GM19193 (cell line): Measurements from ENCODE around the gene LAMA1.

Experiments used
- POLR2A ChIP-seq: IDR thresholded peaks from 4 replicates; pipeline ENCODE4 v1.6.1; 2011; ENCODE audit not compliant: insufficient read depth, insufficient read length; ENCODE audit errors: extremely low read depth

The LAMA1 gene, protein sequence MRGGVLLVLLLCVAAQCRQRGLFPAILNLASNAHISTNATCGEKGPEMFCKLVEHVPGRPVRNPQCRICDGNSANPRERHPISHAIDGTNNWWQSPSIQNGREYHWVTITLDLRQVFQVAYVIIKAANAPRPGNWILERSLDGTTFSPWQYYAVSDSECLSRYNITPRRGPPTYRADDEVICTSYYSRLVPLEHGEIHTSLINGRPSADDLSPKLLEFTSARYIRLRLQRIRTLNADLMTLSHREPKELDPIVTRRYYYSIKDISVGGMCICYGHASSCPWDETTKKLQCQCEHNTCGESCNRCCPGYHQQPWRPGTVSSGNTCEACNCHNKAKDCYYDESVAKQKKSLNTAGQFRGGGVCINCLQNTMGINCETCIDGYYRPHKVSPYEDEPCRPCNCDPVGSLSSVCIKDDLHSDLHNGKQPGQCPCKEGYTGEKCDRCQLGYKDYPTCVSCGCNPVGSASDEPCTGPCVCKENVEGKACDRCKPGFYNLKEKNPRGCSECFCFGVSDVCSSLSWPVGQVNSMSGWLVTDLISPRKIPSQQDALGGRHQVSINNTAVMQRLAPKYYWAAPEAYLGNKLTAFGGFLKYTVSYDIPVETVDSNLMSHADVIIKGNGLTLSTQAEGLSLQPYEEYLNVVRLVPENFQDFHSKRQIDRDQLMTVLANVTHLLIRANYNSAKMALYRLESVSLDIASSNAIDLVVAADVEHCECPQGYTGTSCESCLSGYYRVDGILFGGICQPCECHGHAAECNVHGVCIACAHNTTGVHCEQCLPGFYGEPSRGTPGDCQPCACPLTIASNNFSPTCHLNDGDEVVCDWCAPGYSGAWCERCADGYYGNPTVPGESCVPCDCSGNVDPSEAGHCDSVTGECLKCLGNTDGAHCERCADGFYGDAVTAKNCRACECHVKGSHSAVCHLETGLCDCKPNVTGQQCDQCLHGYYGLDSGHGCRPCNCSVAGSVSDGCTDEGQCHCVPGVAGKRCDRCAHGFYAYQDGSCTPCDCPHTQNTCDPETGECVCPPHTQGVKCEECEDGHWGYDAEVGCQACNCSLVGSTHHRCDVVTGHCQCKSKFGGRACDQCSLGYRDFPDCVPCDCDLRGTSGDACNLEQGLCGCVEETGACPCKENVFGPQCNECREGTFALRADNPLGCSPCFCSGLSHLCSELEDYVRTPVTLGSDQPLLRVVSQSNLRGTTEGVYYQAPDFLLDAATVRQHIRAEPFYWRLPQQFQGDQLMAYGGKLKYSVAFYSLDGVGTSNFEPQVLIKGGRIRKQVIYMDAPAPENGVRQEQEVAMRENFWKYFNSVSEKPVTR (N-terminal part only)

DNA sequence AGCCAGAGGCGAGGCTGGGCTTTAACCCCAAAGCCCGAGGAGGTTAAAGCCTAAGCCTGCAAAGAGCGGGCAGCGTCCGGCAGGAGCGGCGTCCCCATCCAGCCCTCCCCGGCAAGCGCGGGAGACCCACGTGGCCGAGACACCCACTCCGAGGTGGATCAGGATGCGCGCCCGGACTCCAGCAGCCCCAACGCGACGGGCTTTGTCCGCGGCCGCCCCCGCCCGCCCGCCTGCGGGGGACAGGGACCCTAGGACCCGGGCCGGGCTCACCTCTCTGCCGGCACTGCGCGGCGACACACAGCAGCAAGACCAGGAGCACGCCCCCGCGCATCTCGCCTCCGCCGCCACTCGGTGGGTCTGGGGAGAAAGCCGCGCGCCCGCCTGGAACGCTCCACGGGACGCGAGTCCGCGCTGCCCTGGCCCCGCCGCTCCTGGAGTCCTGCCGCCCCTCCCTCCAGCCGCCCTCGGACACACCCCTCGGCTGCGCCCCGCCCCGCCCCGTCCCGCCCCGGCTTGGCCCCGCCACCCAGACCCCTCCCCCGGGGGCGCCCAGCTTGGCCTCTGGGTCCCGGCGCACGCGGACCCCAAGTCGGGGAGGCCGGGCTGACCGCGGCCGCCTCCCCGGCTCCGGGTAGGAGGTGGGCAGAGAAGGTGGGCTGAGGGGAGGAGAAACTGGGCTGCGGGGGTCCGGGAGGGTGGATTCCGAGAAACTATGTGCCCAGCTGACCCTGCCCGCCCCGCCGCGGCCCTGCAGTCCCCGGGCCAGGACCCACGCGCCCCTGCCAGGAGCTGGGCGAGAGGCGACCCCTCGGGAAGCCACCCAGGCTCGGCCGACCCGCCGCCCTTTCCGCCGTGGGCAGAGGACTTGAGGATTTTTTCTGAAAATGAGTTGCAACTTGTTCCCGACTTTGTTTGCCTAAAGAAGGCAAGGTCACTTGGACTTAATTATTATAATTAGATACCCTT lies at the start of gene LAMA1:
Gene LAMA1, minus strand, starts transcription at position 408 of the 966 bp plus-strand sequence. Its CDS starts 77 bp downstream, at position 331.
- TF ChIP-seq POLR2A: no peak

DNA sequence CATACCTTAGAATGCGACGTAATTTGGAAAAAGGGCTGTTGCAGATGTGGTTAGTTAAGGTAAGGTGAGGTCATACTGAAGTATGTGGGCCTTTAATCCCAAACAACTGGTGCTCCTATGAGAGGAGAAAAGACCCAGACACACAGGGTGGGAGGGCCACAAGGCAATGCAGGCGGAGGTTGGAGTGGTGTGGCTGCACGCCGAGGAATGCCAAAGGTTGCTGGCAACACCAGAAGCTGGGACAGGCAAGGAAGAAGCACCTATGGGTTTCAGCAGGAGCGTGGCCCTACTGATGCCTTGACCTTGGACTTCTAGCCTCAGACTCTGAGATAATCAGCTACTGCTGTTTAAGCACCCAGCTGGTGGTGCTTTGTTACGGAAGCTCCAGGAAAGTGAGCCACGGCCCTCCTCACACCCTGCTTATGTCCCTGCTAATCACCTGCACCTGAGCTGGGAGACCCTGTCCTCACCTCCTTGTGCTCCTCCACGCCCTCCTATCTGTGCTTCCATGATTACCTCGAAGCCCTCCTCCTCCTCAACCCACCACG lies 48.3 kb upstream of the LAMA1 start:
- no peak for TF ChIP-seq POLR2A

DNA sequence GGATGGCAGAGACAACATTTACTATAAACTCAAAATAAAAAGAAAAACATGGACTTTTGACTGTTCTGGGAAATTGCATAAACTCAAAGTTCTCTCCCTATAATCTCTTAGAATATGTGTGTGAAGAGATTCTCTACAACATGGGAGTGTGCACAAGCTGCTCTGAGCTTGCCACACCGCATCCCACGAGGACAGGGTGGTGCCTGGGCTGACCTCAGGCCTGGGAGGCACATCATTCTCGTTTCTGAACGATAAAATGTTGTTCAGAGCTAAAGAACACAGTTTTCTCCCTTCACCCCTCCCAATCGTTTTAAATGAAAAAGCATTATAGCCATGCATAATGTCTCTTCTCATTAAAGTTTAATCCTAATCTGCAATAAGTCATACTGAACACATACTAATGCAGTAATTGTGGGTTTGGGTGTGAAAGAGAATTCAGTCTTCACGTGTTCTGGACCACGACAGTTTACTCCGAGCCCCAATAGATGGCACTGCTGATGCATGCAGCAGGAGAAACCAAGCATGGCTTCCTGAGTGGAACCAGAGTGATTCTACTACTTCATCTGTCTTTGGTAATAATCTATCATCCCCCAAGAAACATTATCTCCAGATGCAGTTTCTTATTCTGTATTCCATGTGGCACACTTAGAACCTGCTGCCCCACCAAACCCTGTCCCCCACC lies 46.9 kb upstream of the LAMA1 start:
- TF ChIP-seq POLR2A: no peak

DNA sequence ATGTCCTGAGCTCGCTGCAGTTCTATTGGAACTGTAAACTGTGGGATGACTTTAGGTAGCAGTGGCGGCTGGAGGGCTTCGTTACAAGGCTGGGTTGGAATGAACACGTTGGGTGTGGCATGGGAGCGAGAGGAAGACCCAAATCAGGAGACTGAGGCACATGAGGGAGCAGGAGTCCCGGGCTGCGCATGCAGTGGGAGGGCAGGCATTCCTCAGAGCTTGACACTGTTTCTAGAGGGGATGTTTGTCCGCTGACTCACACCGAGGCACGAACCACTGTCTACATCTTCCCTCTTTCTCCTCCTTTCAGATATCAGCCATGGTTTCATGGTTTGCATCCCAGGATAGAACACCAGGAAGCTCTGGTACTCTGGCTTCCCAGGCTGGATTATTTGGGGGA lies 40.6 kb upstream of the LAMA1 start:
- no peak for TF ChIP-seq POLR2A

DNA sequence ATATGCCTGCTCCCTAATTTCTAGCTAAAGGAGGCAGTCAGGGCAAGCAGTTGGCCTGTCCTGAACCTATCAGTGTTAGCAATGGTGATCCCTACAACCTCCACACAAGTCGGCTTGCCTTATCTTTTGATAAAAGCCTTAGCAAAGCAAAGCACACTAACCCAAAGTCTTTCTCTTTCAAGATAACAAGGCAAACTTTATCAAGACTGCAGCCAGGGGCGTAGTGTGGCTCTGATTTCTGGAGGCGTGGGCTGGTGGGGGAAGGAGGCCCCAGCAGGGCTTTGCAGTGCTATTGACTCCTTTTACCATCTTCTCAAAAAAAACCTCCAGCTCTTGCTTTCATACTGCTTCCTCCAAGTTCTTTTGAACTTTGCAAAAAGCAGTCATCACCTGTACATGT lies 40.2 kb upstream of the LAMA1 start:
- no peak for TF ChIP-seq POLR2A

DNA sequence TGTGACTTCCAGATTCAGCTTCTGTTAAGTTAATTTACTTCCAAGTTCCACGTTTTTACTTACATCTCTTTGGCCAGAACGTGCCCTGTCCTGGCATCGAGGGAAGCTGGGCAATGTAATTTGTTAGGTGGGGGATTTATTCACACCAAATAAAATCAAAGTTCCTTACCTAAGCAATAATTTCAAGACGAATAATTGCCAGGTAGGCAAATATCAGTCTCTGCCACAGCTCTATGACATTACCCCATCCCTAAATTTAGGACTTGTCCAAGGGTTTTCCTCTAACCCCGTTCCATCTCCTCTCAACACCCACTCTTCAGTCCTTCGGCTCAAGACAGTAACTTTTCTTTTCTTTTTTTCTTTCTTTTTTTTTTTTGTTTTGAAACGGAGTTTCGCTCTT lies 38.3 kb upstream of the LAMA1 start:
- TF ChIP-seq POLR2A: no peak

DNA sequence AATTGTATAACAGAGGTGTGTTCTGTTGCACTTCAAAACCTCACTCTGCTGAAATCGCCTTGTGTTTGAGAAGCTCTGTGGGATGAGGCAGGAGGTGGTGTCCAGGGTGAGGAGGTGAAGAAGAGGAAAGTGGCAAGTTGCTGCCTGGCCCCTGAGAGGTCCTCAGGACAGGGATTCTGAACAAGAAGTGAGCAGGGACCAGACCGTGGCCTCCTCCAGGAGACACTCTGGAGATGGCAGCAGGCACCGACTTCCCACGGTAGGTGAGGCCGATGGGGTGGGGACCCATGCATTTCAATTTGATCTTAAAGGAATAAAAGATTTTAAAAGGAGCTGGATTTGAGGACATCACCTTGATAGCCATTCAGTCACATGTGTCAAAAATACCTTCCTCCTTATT lies 37.5 kb upstream of the LAMA1 start:
- TF ChIP-seq POLR2A: no peak

DNA sequence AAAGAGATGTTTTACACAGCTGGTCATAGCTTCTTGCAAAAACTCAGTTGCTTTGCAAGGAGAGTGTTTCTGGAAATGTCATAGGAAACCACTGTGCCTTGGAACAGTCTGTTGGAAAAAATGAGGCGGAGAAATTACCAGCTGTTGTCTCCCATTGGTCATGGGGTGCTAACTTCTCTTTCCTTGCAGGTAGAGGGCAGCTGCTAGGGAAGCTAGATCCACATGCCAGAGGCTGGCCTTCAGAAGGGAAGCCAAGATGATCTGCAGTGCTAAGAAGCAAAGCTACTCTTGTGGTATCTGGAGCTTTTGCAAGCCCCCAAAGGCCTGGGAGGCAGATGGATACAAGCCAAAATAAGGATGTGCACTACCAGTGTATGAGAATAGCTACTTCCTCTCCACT lies 34.8 kb upstream of the LAMA1 start:
- TF ChIP-seq POLR2A: no peak

DNA sequence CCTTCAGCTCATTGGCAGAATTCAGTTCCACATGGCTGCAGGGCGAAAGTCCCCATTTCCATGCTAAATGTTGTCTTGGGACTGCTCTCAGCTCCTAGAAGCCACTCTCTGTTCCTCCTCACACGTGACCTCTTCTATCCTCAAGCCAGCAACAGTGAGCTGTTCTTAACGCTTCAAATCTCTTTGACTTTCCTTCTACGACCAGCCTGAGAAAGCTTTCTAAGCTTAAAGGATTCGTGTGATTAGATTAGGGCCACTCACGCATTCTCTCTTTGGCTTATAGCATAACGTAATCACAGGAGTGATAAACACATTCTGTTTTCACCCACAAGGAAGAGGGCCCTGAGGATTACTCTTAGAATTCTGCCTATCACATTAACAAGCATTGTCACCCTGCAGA lies 29.8 kb upstream of the LAMA1 start:
- TF ChIP-seq POLR2A: no peak

DNA sequence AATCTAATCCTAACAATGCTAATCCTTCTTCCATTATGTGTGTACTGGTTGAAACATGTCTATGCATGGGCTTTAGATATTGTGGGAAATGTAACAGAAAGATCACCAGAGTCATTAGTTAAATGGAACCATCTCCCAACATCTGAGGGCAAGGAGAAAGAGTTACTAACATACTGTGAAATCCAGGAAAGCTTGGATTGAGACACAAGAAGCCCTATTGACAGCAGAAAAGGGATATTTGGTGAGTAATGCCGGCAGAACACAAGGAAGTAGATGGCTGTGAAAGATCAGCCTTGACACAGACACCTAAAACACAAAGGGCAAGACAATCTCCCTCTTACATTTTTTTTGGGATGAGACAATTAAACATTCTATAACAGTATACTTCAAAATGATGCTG lies 28.5 kb upstream of the LAMA1 start:
- TF ChIP-seq POLR2A: no peak

DNA sequence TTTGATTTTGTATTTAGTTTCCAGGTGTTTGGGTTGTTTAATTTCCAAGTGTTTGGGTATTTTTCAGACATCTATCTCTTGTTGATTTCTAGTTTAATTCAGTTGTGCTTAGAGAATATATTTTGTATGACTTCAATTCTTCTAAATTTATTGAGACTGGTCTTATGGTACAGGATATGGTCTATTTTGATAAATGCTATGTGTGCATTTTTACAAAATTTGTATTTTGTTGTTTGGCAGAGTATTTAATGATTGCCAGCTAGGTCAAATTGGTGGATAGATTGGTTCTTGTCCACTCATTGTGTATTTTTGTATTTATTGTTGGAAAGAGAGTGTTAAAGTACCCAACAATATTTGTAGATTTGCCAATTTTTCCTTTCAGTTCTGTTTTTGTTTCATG lies 23.7 kb upstream of the LAMA1 start:
- no peak for TF ChIP-seq POLR2A

DNA sequence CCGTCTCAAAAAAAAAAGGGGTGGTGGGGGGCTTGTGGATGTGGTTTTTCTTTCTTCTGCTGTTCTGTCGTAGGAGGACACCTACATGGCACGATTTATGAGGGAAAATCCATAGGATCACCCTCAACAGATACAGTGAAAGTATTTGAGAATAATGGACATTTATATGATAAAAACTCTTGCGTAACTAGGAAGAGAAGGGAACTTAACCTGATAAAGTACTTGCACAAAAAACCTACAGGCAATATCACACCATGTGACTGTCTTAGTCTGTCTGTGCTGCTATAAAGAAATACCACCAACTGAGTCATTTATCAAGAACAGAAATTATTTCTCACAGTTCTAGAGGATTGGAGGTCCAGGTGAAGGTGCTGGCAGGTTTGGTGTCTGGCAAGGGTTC lies 21.8 kb upstream of the LAMA1 start:
- no peak for TF ChIP-seq POLR2A

DNA sequence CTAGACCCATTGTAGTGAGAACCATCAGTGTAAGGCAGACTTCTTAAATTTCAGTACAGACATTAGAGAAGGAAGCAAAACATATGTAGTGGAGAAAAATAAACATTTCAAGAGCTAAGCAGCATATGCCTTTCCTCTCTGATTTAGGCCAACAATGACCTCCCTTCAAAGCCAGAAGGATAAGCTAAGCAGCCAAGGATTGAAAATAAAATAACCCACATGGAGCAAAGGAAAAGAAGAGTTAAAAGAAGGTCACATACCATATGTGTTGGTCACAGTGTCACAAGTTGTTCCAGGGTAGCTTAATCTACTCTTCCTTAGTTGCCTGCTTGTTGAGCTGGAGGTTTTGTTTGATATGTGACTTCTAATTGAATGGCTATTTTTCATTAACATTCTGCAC lies 15.6 kb upstream of the LAMA1 start:
- TF ChIP-seq POLR2A: no peak
